Measurements from ENCODE around the gene MAGI2.

DNA sequence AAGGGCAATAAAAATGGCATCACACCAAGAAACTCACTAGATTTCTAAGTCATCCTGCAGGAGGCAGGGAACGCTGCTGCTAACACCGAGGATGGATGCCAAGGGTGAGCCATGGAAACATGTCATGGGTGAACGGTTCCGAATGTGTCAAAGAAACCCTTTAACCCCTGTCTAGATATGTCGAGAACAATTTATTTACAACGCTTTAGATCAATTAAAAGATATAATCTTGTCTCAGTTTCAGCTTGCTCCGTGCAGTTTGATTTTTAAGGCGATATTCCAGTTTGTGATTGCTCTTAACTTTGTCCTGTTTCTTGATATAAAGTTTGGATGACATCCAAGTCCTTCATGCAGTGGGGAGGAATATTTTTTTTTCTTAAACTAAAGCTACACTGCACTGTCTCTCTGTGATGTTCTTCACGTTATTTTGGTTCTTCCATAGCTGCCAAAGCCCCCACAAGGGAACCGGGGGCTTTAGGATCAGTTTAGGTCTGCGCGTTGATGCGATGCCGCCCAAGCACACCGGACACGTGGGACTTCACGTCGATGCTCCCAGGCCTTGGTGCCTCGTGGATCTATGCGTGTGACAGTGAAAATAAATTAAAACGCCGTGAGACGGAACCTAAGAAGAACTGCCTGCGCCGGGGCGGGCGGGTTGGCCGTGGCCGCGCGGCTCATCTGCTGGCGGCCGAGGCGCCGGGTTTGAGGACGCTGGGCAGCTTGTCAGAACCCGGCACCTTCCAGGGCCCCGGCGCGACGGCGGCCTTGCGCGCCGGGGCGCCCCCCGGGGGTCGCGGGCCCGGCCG lies 1434.6 kb downstream of the MAGI2 start:
- TF ChIP-seq CTCF (IDR thresholded peaks at IDR 0.05; ENCODE audit: insufficient read depth, low read depth, low read length): no peak
- TF ChIP-seq EZH2 (IDR thresholded peaks at IDR 0.05; ENCODE audit: insufficient read depth, low read length): no peak

Measured in astrocyte (in vitro differentiated cells and primary cell).